ENCODE data around the gene SLC25A26.

GRCh38 chr3:66265649-66266048 lies 44.8 kb downstream of the SLC25A26 start:
- TF ChIP-seq POLR2AphosphoS5 (IDR thresholded peaks at IDR 0.05) (no peak), CTCF (IDR thresholded peaks at IDR 0.05) (no peak)

Measured in sigmoid colon (tissue), 4 donors.